Measurements from ENCODE around the gene PPP1R16B.

PPP1R16B gene

DNA sequence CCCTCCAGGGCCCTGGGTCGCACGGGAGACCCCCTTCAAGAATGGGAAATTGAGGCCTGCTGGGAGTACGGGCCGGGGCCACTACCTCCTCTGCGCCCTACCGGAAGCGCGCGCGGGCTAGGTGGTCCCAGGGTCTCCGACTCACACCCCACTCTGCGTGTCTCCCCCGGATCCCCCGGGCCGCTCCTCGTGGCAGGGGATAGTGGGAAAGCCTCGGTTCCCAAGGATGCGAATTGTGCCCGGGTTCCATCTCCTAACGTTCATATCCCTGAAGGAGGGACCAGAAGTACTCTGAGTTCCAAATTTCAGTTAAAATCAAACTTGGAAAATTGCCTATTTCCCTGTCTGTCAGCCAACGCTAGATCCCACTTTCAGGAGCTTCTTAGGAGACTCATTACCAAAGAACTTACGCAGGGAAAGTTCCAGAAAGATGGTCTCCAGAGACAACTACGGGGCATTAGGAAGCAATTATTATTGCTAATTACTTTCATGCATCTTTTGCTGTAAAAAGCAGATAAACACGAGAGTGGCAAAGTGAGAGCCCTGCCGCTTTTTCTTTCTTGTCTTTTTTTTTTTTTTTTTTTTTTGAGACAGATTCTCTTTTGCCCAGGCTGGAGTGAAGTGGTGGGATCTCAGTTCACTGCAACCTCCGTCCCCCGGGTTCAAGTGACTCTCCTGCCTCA is 121.6 kb downstream of the PPP1R16B start:
- in situ Hi-C loops (cut with MboI; ENCODE audit: low sequenced_read_pairs) = no loop called here

DNA sequence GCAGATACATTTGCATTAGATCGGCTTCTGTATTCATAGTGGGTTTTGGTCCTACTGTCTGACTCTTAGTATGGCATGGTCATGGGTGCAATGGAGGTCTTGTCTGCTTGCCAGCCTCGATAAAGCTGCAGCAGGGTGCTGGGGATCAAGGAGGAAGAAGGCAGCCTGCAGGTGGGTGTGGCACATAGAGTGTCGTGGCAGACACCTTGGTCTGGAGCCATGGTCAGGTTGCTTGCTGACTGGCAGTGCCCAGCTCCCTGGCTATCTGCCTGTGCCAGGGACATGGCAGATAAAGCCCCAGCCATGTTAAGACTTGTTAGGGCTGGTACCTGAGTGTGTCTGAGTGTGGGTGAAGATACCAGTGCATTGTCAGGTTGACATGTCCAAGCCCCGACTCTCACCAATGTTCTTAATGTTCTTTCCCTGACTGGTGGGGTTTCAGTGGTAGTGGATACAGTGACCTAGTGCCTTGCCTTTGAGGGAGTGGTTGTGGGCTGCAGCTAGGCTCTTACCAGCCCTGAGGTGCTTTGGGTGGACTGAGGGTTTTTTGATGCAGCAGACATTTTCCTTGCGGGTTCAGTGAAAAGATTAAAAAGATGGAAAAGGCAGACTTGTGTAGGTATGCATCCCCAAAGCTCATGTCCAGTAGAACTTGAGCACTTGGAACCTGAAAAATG is 122.5 kb downstream of the PPP1R16B start:
- in situ Hi-C loops (cut with MboI; ENCODE audit: low sequenced_read_pairs) = no loop called here

DNA sequence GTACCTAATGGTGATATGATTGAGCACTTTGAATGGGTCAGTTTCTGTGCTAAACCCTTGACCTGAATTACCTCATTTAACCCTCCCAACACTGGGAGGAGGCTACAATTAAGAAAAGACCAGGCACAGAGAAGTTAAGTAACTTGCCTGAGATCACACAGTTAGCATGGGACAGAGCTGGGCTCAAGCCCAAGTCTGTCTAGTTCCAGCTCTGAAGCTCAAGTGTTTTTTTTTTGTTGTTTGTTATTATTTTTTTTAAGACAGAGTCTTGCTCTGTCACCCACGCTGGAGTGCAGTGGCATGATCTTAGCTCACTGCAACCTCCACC is 124.7 kb downstream of the PPP1R16B start:
- in situ Hi-C loops (cut with MboI; ENCODE audit: low sequenced_read_pairs) = no loop called here

DNA sequence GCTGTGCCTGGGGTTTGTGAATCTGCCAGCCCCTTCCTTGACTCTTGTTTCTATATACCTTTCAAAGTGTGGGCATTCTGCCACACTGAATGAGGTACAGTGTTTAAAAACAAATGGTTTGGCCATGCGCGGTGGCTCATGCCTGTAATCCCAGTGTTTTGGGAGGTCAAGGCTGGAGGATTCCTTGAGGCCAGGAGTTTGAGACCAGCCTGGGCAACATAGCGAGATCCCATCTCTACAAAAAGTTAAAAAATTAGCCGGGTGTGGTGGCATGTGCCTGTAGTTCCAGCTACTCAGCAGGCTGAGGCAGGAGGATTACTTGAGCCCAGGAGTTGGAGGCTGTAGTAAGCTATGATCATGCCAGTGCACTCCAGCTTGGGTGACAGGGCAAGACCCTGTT is 126.5 kb downstream of the PPP1R16B start:
- in situ Hi-C loops (cut with MboI; ENCODE audit: low sequenced_read_pairs) = no loop called here

DNA sequence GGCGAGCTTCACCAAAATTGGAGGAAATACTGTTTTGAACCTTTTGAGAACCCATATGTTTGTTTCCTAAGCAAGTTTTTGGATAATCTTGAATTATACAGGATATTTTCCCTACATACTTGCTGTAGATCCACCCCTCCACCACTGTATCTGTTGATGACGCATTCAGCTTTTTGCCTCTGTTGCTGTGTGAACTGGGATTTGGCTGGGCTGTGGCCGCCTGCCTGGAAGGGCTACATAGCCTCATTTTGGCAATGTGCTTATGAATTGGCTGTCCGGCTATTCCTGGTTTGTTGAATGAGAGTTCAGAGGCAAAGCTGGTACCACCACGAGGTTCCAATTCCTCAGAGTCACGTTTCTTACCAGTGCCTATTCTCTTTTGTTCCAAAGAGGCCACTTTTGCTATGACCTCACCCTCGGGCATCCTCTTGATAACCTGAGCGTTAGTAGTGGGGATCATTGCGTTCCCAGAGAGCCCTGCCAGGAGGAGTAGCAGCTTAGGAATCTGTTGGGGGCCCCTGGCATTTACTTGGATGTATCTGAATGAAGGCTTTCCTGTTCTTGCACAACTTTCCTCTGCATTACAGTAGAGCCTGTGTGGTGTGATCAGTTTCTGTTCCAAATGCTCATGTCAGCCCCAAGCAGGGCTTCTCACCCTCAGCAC is 127.1 kb downstream of the PPP1R16B start:
- in situ Hi-C loops (cut with MboI; ENCODE audit: low sequenced_read_pairs) = no loop called here

DNA sequence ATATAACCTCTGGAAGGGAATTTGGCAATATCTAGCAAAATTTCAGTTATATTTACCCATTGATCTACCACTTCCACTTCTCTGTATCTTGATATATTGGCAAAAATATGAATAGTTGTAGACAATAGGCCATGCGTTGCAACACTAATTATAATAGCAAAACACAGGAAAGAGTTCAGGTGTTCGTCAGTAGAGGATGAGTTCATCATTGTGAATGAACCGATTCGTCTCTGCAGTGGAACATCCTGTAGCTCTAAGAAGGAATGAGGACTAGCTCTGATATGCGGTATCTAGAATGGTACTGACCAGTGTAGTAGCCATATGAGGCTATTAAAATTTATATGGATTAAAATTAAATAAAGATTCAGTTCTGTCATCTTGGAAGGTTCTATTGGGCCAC is 129.0 kb downstream of the PPP1R16B start:
- in situ Hi-C loops (cut with MboI; ENCODE audit: low sequenced_read_pairs) = no loop called here

DNA sequence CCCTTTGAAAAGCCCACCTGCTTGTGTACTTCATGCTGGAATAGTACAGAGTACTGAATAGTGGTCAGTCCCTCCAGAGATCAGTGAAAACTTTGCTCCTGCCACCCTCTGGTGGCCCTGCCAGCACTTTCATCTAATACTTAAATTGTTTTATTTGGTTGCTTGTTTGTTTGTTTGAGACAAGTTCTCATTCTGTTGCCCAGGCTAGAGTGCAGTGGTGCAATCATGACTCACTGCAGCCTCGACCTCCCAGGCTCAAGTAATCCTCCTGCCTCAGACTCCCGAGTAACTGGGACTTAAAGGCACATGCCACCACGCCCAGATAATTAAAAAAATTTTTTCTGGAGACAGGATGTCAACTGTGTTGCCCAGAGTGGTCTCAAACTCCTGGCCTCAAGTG is 129.8 kb downstream of the PPP1R16B start:
- in situ Hi-C loops (cut with MboI; ENCODE audit: low sequenced_read_pairs) = no loop called here

DNA sequence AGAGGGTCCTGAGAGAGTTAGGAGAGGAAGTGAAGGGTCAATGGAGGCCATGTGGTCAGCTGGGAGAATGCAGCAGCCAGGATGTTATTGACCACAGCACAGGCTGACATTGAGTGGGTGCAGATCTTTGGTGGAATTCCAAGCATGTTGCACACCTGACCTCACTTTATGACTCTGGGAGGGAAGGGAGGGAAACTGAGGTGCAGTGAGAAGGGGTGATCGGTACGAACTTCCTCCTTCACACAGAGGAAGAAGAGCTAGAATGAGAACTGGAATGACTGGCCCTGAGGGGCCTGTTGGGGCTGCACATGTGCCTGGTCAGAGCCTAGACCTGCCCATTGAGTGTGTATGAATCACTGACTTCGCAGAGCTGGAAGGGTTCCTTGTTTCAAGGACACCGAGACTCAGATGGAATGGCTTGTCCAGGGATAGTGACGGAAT is 130.5 kb downstream of the PPP1R16B start:
- in situ Hi-C loops (cut with MboI; ENCODE audit: low sequenced_read_pairs) = no loop called here

DNA sequence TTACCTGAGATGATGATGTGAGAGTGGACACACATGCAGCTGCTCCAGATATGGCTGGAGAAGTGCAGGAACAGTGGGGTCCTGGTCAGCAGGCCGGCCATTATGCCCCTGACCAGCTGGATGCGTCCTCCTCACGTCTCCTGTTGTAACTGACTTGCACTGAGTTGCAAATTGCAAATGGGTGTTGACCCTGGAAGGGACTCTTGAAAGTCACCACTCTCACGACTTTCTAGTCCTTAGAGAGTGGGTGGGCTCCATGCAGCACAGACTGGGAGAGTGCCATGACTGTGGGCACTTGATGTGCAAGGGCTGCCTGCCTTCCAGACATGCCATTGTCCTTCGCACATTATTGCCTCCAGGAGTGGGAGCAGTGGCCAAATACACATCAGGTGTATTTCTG is 131.5 kb downstream of the PPP1R16B start:
- in situ Hi-C loops (cut with MboI; ENCODE audit: low sequenced_read_pairs) = no loop called here

DNA sequence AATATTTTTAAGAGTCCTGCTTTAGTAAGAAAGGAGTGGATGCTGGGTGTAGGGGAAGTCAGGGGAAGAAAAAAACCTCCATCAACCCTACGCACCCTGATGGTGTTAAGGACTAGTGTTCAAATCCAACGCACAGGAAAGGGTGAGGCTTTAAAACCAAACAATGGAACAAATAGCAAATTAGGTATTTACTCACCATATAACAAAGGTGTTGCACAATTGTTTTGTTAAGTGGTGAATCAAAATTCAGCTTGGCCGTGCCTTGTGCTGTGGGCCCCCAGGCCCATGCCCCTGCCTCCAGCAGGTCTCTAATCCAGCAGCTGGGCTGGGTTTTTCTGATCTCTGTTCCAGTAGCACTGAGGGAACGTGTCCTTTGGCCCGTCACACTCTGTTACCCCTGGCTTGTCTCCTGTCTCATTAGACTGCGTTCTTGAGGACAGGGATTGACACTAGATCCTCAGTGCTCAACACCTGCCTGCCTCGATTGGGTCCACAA is 132.5 kb downstream of the PPP1R16B start:
- in situ Hi-C loops (cut with MboI; ENCODE audit: low sequenced_read_pairs) = no loop called here

DNA sequence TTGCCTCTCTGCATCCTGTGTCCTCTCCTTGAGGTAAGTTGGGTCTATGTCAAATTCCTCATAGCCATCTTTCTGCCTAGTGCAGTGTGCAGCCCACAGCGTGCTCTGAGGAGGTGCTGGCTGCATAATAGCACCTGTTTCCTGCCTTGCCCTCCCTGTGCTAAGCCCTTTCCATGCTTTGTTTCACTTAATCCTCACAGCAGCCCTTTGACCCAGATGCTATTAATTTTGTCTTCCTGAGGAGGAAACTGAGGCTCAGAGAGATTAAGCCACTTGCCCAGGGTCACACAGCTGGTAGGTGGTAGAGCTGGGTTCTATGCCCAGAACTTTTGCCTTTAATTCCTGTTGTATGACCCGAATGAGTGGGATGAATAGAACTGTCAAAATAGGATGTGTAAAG is 134.2 kb downstream of the PPP1R16B start:
- in situ Hi-C loops (cut with MboI; ENCODE audit: low sequenced_read_pairs) = no loop called here

DNA sequence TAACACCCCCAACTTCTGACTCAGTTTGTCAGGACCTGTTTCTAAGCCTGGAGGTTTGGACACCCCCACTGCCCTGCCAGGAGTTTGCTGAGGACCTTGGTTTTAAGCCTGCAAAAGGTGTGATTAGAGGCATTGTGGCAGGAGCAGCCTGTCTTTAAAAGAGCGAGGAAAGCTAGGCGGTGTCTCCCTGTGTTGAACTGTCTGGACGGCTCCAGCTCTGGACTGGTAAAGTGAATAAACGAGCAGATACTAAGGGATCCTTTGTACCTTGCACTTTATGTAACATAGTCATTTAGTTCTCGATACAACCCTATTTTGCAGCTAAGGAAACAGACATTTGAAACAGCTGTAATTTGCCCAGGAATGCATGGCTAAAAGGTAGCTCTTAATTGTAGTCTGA is 135.1 kb downstream of the PPP1R16B start:
- in situ Hi-C loops (cut with MboI; ENCODE audit: low sequenced_read_pairs) = no loop called here

DNA sequence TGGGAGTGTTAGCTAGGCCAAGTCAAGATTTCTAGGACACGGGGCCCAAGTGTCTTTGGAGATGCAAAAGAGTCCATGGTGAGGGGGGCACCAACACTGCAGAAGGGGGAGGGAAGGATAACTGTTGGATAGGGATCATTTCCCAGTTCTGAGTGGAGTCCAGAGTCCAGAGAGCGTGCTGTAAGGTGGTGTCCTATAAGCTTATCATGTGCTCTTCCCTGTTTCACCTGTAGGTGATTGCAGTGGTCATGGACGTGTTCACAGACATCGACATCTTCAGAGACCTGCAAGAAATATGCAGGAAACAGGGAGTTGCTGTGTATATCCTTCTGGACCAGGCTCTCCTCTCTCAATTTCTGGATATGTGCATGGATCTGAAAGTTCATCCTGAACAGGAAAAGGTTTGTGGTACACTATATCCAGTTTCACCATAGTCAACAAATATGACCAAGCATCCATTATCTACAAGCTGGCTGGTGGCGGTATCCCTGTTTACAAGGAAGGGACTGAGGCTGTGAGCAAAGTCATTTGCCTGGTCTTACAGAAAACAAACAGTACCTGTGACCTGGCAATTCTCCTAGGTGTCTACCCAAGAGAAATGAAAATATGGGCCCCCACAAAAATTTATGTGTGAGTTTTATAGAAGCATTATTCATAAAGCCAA is 136.4 kb downstream of the PPP1R16B start:
- in situ Hi-C loops (cut with MboI; ENCODE audit: low sequenced_read_pairs) = no loop called here

DNA sequence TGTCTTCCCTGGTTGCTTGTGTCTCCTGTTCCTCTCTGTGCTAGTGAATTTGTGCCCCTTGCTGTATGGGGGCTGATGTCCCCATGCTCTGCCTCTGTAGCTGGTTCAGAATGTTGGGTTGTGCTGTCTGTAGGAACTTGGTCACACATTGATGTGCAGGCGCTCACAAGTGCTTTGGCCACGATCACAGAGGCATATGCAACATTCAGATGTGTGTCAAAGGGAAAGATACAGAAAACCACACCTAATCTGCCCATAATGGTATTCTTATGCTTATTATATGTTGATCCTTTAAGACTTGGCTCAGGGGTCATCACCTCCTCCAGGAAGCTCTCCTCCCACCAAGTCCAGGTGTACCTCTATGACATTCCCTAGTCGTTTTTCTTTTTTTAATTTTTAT is 139.5 kb downstream of the PPP1R16B start:
- in situ Hi-C loops (cut with MboI; ENCODE audit: low sequenced_read_pairs) = no loop called here

DNA sequence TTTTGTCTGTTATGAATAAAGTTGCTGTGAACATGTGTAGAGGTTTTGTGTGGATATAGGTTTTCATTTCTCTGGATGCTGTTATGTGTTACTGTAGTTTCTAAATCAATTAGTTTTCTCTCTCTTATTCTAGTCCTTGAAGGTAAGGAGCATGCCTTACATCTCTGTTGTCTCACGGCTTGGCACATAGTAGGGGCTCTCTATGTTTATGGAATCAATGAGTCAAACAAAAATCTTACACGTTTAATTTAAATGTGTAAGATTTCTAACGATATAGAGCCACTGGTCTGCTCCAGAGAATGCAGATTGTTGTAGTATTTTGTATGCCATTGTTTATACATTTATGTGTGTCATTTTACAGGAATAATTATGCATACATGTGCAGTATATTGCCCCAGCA is 141.3 kb downstream of the PPP1R16B start:
- in situ Hi-C loops (cut with MboI; ENCODE audit: low sequenced_read_pairs) = no loop called here

DNA sequence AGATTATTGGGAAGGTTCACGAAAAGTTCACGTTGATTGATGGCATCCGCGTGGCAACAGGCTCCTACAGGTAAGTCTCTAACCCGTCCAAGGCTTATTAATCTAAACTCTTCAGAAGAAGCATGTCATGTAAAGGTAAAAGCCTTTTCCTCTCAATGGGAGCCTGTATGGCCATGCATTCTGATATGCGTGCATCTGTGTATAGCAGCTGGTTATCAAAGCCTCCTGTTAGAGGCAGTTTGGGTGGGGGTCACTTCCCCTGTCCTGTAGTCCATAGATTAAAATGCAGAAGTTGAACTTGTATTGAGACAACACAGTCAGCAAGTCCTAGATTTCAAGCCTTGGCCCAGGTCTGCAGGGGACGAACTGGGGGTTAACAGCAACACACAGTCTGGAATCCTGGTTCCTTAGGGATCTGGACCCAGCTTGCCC is 142.4 kb downstream of the PPP1R16B start:
- in situ Hi-C loops (cut with MboI; ENCODE audit: low sequenced_read_pairs) = no loop called here

DNA sequence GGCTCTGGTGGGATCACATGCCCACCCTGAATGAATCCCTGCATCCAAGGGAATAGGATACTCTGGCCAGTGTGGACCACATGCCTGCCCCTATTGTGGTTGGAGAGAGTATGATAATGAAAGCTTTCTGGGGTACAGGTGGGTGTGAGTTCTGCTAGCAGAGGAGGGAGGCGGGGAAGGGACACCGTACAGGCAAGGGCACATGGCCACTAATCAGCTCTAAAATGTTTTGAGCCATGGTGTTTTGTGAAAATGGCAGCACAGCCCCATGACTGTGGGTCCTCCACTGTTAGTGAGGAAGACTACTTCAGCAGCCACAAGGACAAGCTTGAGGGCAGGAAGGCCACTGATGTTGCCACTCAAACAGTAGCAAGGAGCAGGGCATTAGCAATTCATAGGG is 144.8 kb downstream of the PPP1R16B start:
- in situ Hi-C loops (cut with MboI; ENCODE audit: low sequenced_read_pairs) = no loop called here

DNA sequence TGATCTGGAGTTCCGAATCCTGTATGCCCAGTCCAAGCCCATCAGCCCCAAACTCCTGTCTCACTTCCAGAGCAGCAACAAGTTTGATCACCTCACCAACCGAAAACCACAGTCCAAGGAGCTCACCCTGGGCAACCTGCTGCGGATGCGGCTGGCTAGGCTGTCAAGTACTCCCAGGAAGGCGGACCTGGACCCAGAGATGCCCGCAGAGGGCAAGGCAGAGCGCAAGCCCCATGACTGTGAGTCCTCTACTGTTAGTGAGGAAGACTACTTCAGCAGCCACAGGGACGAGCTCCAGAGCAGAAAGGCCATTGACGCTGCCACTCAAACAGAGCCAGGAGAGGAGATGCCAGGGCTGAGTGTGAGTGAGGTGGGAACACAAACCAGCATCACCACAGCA is 146.1 kb downstream of the PPP1R16B start:
- in situ Hi-C loops (cut with MboI; ENCODE audit: low sequenced_read_pairs) = no loop called here

DNA sequence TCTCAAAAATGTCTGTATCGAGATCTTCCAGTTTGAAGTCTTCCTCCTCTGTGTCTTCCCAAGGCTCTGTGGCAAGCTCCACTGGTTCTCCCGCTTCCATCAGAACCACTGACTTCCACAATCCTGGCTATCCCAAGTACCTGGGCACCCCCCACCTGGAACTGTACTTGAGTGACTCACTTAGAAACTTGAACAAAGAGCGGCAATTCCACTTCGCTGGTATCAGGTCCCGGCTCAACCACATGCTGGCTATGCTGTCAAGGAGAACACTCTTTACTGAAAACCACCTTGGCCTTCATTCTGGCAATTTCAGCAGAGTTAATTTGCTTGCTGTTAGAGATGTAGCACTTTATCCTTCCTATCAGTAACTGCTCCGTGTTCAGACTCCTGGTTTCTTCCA is 146.7 kb downstream of the PPP1R16B start:
- in situ Hi-C loops (cut with MboI; ENCODE audit: low sequenced_read_pairs) = no loop called here

DNA sequence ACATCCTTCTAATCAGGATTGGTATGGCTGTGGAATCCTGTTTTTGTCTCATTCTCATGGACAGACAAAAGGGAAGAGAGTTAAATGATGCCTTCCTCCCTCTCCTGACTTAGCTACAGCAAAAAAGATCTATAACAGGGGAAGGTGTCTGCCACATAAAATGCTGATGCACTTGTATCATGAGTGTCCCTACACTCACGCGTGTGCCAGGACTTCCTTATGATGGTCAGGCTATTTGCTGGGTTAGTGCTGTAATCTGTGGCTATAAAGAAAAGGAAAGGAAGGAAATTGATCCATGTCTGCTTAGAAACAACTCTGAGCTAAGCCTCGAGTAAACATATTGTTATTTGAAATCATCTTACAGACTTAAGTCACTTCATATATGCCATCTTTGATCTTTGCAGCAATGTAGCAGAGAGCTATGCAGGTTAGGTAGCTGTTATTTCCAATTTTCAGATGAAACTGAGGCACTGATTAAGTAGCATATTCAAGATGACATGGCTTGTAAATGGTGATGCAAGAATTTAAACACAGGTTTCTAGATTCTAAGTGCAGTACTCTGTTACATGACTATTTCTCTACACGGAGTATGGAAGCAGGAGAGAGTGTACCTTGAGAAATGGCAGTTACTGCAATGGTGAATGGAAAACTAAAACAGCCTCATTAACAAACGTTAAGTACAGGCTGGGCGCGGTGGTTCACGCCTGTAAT is 148.3 kb downstream of the PPP1R16B start:
- in situ Hi-C loops (cut with MboI; ENCODE audit: low sequenced_read_pairs) = no loop called here

Measured in HL-60/S4 treated with retinoic acid at 250 ng/mL for 4 days and 3 days (cell line).